Fibroblast of lung (primary cell): Measurements from ENCODE around the gene WASHC4.

Experiments
- CTCF ChIP-seq, 2 donors: IDR thresholded peaks in 1 of 2; conservative IDR thresholded peaks in 1 of 2; 1 replicate in 1 of 2; 2 replicates in 1 of 2; pipeline ENCODE4 v1.5.1; 2011 to 2012; ENCODE audit warnings: low read length in 2 of 2, control low read depth in 1 of 2, inconsistent platforms in 1 of 2, low read depth in 1 of 2, mild to moderate bottlenecking in 1 of 2
- EZH2 ChIP-seq: IDR thresholded peaks from 2 replicates; pipeline ENCODE4 v1.5.1; 2012; ENCODE audit warnings: low read length, control low read depth, mild to moderate bottlenecking; ENCODE audit errors: missing control alignments

GRCh38 chr12:105109465-105110212, 2.1 kb downstream of the WASHC4 start:
- TF ChIP-seq CTCF (conservative IDR thresholded peaks at IDR 0.05 in 1 of 2, IDR thresholded peaks at IDR 0.05 in 1 of 2; ENCODE audit: low read depth in 1 of 2, low read length in 2 of 2): no peak
- TF ChIP-seq EZH2: no peak
